H54 (cell line): ENCODE data around the gene B3GALT4.
A peak's percentile ranks its signal among the peaks of the same experiment; 100 is the strongest.

Experiments
- DNase-seq: peaks from one replicate; pipeline ENCODE4 v3.0.0; 2011; ENCODE audit warnings: low spot score, mixed read lengths; ENCODE audit not compliant: insufficient read length
- FAIRE-seq: peaks from 3 replicates; lab custom pipeline; 2011; peaks lifted over from hg19 to GRCh38; lab: Jason Lieb, UNC
- POLR2A ChIP-seq: IDR thresholded peaks from 2 replicates; pipeline ENCODE4 v1.6.1; 2011; ENCODE audit warnings: low read depth, mild to moderate bottlenecking, low read length

The B3GALT4 gene, protein sequence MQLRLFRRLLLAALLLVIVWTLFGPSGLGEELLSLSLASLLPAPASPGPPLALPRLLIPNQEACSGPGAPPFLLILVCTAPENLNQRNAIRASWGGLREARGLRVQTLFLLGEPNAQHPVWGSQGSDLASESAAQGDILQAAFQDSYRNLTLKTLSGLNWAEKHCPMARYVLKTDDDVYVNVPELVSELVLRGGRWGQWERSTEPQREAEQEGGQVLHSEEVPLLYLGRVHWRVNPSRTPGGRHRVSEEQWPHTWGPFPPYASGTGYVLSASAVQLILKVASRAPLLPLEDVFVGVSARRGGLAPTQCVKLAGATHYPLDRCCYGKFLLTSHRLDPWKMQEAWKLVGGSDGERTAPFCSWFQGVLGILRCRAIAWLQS

DNA sequence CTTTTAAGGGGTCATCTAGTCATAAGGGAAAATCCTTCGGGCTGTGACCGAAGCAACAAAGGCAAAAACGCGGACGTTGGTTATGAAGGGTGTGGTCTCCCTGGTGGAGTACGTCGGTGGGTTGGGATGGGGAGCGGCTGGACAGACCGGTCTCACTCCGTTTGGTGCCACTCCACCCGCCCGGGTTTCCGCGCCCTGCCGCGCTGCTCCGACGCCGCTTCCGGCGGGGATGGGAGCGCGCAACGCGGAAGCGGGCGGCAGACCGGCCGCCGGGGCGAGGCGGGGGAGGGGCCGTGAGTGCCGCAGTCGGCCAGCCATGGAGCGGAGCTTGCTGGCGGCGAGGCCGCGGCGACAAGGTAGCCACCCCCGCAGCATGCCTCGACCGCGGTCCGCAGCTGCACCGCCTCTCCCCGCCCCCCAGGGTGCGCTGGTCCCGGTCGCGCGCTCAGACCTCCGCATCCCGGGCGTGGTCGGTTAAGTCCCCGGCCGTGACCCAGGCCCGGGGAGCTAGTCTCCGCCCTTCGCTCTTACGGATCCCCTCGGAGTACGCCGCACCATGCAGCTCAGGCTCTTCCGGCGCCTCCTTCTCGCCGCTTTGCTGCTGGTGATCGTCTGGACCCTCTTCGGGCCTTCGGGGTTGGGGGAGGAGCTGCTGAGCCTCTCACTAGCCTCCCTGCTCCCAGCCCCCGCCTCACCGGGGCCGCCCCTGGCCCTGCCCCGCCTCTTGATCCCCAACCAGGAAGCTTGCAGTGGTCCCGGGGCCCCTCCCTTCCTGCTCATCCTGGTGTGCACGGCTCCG, at the start of gene B3GALT4:
B3GALT4 (plus strand) TSS at position 260 of the 799 bp plus-strand sequence; CDS start at position 557, 297 bp downstream.
- TF ChIP-seq POLR2A: peak; percentile 33; the same call in 1 of the 2 replicates
- DNase-seq (no peak), FAIRE-seq (no peak)

DNA sequence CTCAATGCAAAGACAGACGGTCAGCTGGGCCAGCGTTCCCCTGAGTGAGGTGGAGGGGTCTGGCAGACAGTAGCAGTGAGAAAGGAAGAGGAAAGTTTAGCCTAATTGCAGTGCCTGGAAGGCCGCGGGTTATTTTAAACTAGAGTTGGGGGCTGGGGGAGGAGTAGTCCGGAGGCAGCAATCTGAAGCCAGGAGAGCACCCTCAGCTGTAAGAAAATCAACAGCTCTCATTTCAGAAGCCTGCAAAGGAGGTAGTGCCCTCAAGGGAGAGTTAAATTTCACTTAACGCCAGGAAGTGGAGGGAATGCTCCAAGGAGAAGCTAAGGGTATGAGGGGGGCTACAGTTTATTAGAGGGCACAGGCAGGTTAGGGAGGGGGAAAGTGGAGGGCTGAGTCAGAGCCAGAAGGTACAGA, 41.7 kb upstream of the B3GALT4 start:
- no peak for FAIRE-seq
- DNase-seq: no peak
- no peak for TF ChIP-seq POLR2A

DNA sequence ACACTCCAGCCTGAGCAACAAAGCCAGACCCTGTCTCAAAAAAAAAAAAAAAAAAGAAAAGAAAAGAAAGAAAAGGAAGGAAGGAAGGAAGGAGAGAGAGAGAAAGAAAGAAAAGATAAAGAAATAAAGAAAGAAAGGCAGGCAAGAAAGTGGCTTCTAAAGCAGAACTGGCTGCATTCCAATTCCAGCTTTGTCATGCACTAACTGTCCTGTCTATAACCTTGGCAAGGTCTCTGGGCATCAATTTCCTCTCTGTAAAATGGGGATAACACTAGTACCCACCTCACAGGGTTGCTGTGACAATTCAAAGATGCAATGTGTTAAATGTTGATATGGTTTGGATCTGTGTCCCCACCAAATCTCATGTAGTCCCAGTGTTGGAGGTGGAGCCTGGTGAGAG, 40.6 kb upstream of the B3GALT4 start:
- DNase-seq (no peak), FAIRE-seq (no peak)
- TF ChIP-seq POLR2A: no peak

DNA sequence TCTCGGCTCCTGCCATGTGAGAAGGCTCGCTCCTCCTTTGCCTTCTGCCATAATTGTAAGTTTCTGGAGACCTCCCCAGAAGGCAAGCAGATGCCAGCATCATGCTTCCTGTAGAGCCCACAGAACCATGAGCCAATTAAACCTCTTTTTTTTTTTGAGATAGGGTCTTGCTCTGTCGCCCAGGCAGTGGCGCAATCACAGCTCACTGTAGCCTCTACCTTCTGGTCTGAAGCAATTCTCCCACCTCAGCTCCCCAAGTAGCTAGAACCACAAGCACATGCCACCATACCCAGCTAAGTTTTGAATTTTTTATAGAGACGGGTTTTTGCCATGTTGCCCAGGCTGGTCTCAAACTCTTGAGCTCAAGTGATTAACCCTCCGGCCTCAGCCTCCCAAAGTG, 40.1 kb upstream of the B3GALT4 start:
- no peak for DNase-seq
- no peak for TF ChIP-seq POLR2A
- FAIRE-seq: no peak

DNA sequence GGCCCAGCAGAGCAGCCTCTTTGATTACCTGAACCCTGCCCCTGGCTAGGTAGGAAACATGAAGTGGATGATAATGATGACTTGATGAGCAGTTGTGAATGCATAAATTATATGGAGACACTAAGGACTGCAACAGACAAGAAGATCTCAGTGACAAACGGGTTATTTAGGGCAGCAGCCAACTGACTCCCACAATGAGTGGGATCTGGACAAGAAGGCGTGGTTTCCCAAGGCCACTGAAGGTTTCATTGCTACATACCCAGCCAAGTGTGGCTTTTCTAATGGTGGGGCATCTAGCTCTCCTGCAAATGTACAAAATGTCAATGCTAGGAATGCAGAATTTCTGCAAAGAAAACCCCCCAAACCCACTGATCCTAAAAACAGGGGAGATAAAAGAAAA, 39.2 kb upstream of the B3GALT4 start:
- TF ChIP-seq POLR2A: no peak
- DNase-seq (no peak), FAIRE-seq (no peak)

DNA sequence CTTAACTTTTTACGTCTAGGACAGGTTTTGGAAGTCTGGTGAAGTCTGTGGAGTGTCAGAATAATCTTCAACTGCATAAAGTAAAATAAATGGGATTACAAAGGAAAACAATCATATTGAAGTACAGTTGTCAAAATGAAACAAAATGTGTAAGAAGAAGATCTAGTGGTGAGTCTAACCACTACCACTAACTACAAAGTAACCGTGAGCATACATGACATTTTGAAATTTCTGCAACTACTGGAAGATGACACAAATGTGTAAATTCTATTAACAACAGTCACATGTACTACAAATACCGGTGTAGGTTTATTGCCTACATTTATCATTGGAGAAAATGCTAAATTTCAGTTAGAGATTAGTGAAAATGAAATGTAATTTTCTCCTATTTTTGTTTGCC, 35.0 kb upstream of the B3GALT4 start:
- FAIRE-seq (no peak), DNase-seq (no peak)
- no peak for TF ChIP-seq POLR2A

DNA sequence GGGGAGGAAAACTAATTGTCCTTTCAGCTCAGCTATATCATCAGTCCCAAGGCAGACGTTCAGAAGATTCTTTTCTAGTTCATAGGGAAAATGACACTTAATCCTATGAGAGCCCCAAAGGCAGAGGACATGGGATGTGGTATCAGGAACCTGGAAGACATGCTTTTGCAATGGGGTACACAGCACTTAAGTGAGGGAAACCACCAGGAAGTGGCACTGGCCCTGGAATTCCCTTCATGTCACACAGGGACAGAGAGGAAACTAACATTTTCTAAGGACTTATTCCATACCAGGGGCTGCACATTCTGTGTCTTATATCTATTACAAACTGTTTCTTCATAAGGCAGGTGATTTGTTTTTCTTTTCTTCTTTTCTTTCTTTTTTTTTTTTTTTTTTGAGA, 33.4 kb upstream of the B3GALT4 start:
- DNase-seq (no peak), FAIRE-seq (no peak)
- TF ChIP-seq POLR2A: no peak

DNA sequence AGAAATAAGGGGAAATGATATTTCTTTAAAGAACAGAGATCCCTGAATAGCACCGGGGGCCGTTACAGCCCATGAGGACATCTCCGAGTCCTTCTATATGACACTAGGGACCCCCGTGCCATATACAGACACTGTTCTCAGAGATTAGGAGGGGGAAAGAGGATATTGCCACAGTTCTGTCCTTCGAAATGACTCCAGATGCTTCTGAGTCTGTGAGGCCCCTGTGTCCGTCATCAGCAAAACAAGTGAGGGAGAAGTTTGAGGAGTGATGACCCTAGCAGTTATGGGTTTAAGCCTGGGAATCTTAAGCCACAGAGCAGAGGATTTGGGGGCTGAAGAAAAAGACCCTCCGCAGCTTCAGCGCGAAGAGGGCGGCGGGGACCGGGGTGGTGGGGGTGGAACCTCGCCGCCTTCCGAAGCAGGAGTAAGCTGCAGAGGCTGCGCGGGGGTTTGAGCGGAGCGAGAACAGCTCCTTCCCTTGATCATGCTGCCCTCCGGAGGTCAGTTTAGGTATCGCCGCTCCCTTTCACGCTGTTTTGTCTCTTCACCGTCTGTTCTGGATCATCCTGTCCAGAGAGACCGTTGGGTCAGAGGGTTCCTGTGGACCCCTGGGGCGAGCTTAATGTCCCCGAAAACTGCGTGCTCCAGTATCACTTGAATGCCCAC, 28.8 kb upstream of the B3GALT4 start:
- DNase-seq (no peak), FAIRE-seq (no peak)
- no peak for TF ChIP-seq POLR2A

DNA sequence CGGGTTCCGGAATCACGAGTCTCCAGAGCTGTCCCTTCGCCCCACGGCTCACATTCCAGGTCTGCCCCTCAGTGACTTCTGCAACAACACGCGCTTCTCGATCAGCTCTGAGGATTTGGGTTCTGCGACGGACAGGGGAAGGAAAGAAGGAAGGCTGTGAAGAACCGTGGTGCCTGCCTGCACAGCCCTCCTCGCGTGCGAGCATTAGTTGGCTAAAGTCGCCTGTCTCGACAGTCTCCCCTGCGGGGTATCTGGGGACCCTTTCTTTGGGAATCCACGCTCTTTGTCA, 28.3 kb upstream of the B3GALT4 start:
- FAIRE-seq: no peak
- DNase-seq: no peak
- no peak for TF ChIP-seq POLR2A

DNA sequence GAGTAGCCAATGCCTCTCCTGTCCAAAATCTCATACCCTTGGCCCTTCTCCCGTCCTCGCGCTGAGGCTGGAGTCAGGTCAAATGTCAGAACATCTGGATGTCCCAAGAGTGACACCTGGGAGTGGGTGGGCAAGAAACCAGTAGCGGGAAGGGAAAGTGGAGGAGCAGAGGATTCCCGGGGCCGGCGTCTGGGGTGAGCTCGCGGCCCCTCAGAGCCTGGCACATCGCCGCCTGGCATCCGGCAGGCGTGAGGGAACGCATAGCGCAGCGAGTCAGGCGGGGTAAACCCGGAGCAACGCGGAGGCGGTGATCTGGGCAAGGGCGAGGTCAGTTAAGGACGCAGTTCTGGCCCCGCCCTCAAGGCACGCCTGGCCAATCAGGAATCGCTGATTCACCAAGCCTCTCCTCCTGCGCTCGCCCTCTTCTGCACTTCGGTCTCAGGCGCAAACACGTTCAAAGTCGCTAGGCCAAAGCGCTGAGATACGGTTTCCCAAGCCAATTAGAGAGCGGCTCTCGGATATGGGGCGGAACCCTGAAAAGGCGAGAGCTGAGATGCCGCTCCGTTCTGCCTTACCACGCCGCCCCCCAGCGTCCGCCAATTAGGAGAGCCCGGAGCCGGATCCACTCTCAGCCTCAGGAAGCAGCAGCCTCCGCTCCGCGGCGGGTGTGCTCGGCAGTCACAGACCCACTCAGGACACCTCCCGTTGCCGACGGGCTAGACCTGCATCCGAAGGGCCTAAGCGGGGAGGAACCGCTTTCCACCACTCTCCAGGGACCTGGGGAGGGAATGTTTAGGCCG, 27.8 kb upstream of the B3GALT4 start:
- peak; percentile 81 for TF ChIP-seq POLR2A
- FAIRE-seq (peak; percentile 85), DNase-seq (peak; percentile 73)

DNA sequence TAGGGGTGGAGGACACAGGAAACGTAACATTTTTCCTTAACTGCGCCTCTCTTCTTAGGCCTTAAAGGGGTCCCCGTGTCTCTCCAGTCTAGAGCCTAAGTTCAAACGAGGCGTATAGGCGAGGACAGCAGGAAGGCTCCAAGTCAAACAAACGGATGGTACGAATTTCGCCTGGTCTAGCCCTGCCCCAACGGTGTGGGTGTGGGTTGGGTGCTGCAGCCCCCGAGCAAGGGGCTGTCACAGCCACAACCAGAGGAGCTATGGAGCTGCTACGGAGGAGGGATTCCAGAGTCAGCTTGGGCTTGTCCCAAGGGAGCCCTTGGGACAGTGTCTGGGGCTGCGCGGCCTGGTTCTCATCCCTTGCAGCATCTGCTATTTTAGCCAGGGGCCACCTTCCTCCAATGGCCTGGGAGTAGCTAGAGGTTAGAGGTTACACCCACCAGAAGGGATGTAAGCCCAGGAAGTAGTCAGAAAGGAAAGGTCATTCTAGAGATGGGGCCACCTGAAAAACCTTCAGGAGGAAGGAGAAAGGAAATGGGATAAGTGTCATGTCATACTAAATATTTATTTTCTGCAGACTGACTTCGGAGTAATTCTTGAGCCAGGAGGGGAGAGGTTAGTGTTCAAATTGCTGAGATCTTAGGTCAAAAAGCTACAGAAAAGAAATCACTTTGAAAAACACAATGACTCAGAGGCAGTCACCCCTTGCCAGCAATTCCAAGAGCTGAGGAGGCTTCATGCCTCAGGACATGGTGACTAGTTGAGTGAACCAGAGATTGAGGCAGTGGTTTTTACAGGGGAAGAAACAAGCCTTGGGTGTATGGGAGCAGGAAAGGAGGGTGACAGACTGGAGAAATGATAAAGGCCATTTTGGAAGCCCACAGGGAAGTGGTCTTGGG, 26.9 kb upstream of the B3GALT4 start:
- no peak for TF ChIP-seq POLR2A
- DNase-seq (no peak), FAIRE-seq (no peak)

DNA sequence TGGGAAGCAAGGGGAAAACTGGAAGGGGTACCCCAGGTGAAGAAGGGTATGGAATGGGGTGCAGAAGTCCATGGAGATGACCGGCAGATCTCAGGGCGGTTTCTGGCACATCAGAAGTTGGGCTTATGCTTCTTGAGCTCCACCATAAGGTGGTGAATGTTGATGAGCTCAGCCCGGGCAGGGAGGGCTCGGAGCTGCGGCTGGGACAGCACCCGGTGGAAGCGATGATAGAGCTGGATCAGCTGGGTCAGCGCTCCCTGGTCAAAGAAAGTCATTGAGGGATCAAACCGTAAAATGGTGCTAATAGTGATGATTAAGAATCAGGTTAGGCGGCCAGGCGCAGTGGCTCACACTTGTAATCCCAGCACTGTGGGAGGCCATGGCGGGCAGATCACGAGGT, 26.2 kb upstream of the B3GALT4 start:
- no peak for TF ChIP-seq POLR2A
- no peak for FAIRE-seq
- no peak for DNase-seq
